WTC11 (cell line): ENCODE measurements around the gene PCYOX1L. TPM values are rescaled to one million over a fixed set of nuclear protein-coding genes. Genes with fewer than 3 reads are reported as not detected.

Experiments
- ATAC-seq: fragments of 200-7000 bp; cut with Tn5 transposase; 2 replicates; pipeline ENCODE4 v1.10.0; 2021; ENCODE audit warnings: mild to moderate bottlenecking, moderate library complexity
- CTCF ChIA-PET: fragments of 300-600 bp; sonication (Branson Sonifier 250); formaldehyde crosslinking; loops from one replicate; lab custom pipeline; 2021; ENCODE audit warnings: antibody characterized with exemption; lab: Charles Lee
- POLR2A ChIA-PET: fragments of 350-600 bp; sonication (Branson Sonifier 250); formaldehyde crosslinking; loops from one replicate; lab custom pipeline; 2021; ENCODE audit warnings: antibody characterized with exemption; lab: Charles Lee
- DNase-seq: peaks from one replicate; pipeline ENCODE4 v3.0.0; 2021; ENCODE audit warnings: low spot score
- H3K27ac Mint-ChIP-seq: 2 replicates; pipeline ENCODE4 v1.8.0; 2021; ENCODE audit warnings: mixed read lengths
- H3K27me3 Mint-ChIP-seq: 2 replicates; pipeline ENCODE4 v1.8.0; 2021; ENCODE audit warnings: low read depth, mild to moderate bottlenecking, moderate library complexity, mixed read lengths
- H3K36me3 Mint-ChIP-seq: 2 replicates; pipeline ENCODE4 v1.8.0; 2021; ENCODE audit warnings: mixed read lengths
- H3K4me1 Mint-ChIP-seq: 2 replicates; pipeline ENCODE4 v1.8.0; 2022; ENCODE audit warnings: mixed read lengths
- H3K4me3 Mint-ChIP-seq: 2 replicates; pipeline ENCODE4 v1.8.0; 2021; ENCODE audit warnings: mild to moderate bottlenecking, moderate library complexity, mixed read lengths
- H3K9me3 Mint-ChIP-seq: 2 replicates; pipeline ENCODE4 v1.8.0; 2021; ENCODE audit warnings: mixed read lengths
- CTCF ChIP-seq: fragments of 200-600 bp; IDR thresholded peaks from 2 replicates; pipeline ENCODE4 v1.8.0; 2022; ENCODE audit warnings: antibody characterized with exemption
- E2F4 ChIP-seq: sonication (generic); formaldehyde crosslinking; IDR thresholded peaks from 2 replicates; pipeline ENCODE4 v1.8.1; 2022; ENCODE audit warnings: low read depth, mild to moderate bottlenecking, moderate library complexity, missing genetic modification reagents, borderline replicate concordance
- EMX1 ChIP-seq: fragments of 250-450 bp; sonication (Bioruptor Pico); IDR thresholded peaks from 2 replicates; pipeline ENCODE4 v1.8.0; 2021; ENCODE audit warnings: mild to moderate bottlenecking
- ESRRA ChIP-seq: sonication (generic); formaldehyde crosslinking; IDR thresholded peaks from 2 replicates; pipeline ENCODE4 v1.8.1; 2022; ENCODE audit warnings: mild to moderate bottlenecking, missing genetic modification reagents, borderline replicate concordance
- FOXJ3 ChIP-seq: sonication (generic); formaldehyde crosslinking; IDR thresholded peaks from 2 replicates; pipeline ENCODE4 v1.9.0; 2021; ENCODE audit warnings: missing genetic modification reagents, mild to moderate bottlenecking, borderline replicate concordance
- GABPB1 ChIP-seq: sonication (generic); formaldehyde crosslinking; IDR thresholded peaks from 2 replicates; pipeline ENCODE4 v1.8.1; 2023; ENCODE audit warnings: mild to moderate bottlenecking, missing genetic modification reagents
- GRHL2 ChIP-seq: fragments of 250-450 bp; sonication (Bioruptor Pico); IDR thresholded peaks from 2 replicates; pipeline ENCODE4 v1.8.0; 2022; ENCODE audit warnings: mild to moderate bottlenecking, moderate library complexity; ENCODE audit not compliant: insufficient replicate concordance, severe bottlenecking
- GTF2I ChIP-seq: fragments of 250-450 bp; sonication (Bioruptor Pico); conservative IDR thresholded peaks from 2 replicates; pipeline ENCODE4 v1.4.0; 2021; ENCODE audit warnings: mild to moderate bottlenecking
- HMGA2 ChIP-seq: fragments of 250-450 bp; sonication (Bioruptor Pico); IDR thresholded peaks from 2 replicates; pipeline ENCODE4 v1.4.0; 2021; ENCODE audit warnings: mild to moderate bottlenecking, moderate library complexity
- NFYB ChIP-seq: sonication (generic); formaldehyde crosslinking; conservative IDR thresholded peaks from 2 replicates; pipeline ENCODE4 v1.8.0; 2022; ENCODE audit warnings: low read depth, missing genetic modification reagents
- NR1H2 ChIP-seq: sonication (generic); formaldehyde crosslinking; IDR thresholded peaks from 2 replicates; pipeline ENCODE4 v1.9.0; 2021; ENCODE audit warnings: mild to moderate bottlenecking, moderate library complexity, missing genetic modification reagents
- NR3C1 ChIP-seq: sonication (generic); formaldehyde crosslinking; conservative IDR thresholded peaks from 2 replicates; pipeline ENCODE4 v1.8.1; 2023; ENCODE audit warnings: low read depth, mild to moderate bottlenecking, missing genetic modification reagents
- PRRX2 ChIP-seq: fragments of 250-450 bp; sonication (Bioruptor Pico); IDR thresholded peaks from 2 replicates; pipeline ENCODE4 v1.8.0; 2021; ENCODE audit warnings: mild to moderate bottlenecking
- SP1 ChIP-seq: sonication (generic); formaldehyde crosslinking; conservative IDR thresholded peaks from 2 replicates; pipeline ENCODE4 v1.8.1; 2022; ENCODE audit warnings: missing genetic modification reagents
- TEAD1 ChIP-seq: sonication (generic); formaldehyde crosslinking; IDR thresholded peaks from 2 replicates; pipeline ENCODE4 v1.8.0; 2022; ENCODE audit warnings: mild to moderate bottlenecking, missing genetic modification reagents
- TP53 ChIP-seq: sonication (generic); formaldehyde crosslinking; IDR thresholded peaks from 2 replicates; pipeline ENCODE4 v1.8.1; 2023; ENCODE audit warnings: mild to moderate bottlenecking, missing genetic modification reagents
- ZNF232 ChIP-seq: sonication (generic); formaldehyde crosslinking; IDR thresholded peaks from 2 replicates; pipeline ENCODE4 v1.8.0; 2022; ENCODE audit warnings: mild to moderate bottlenecking, missing genetic modification reagents
- ZNF317 ChIP-seq: sonication (generic); formaldehyde crosslinking; IDR thresholded peaks from 2 replicates; pipeline ENCODE4 v1.8.1; 2023; ENCODE audit warnings: low read depth, mild to moderate bottlenecking, moderate library complexity, missing genetic modification reagents, borderline replicate concordance
- ZNF671 ChIP-seq: fragments of 250-450 bp; sonication (Bioruptor Pico); IDR thresholded peaks from 2 replicates; pipeline ENCODE4 v1.8.0; 2021; ENCODE audit warnings: mild to moderate bottlenecking
- total RNA-seq: library from RNA; stranded (reverse); gene quantifications from 3 replicates; pipeline ENCODE4 v1.2.3, GENCODE V29; 2021
- TF ChIP-seq, protein P1 (sequence below): fragments of 250-450 bp; sonication (Bioruptor Pico); IDR thresholded peaks from 2 replicates; pipeline ENCODE4 v2.1.2; 2022; ENCODE audit warnings: mild to moderate bottlenecking, moderate library complexity
- TF ChIP-seq, protein P2 (sequence below): sonication (generic); formaldehyde crosslinking; IDR thresholded peaks from 2 replicates; pipeline ENCODE4 v1.8.1; 2023; ENCODE audit warnings: mild to moderate bottlenecking, missing genetic modification reagents, moderate library complexity
- TF ChIP-seq, protein P3 (sequence below): fragments of 250-450 bp; sonication (Bioruptor Pico); IDR thresholded peaks from 2 replicates; pipeline ENCODE4 v1.8.0; 2021; ENCODE audit warnings: mild to moderate bottlenecking
- TF ChIP-seq, protein P4 (sequence below): fragments of 250-450 bp; sonication (Bioruptor Pico); conservative IDR thresholded peaks from 2 replicates; pipeline ENCODE4 v1.9.0; 2021; ENCODE audit warnings: mild to moderate bottlenecking
- TF ChIP-seq, protein P5 (sequence below): fragments of 250-450 bp; sonication (Bioruptor Pico); IDR thresholded peaks from 2 replicates; pipeline ENCODE4 v1.9.0; 2021; ENCODE audit warnings: mild to moderate bottlenecking

Gene PCYOX1L
- total RNA-seq, 1 experiment from 2014 or later, result 8.1 TPM

- TF ChIP-seq E2F4 (CRISPR knock-in tag), result no peak
- TF ChIP-seq SP1 (CRISPR knock-in tag), result no peak
- no peak for TF ChIP-seq GTF2I (CRISPR knock-in tag)
- TF ChIP-seq NR3C1 (CRISPR knock-in tag), result no peak
- TF ChIP-seq ZNF232 (CRISPR knock-in tag), result no peak
- TF ChIP-seq HMGA2, result no peak
- TF ChIP-seq NFYB (CRISPR knock-in tag), result no peak
- no peak for TF ChIP-seq EMX1 (CRISPR knock-in tag)
- TF ChIP-seq GRHL2 (CRISPR knock-in tag), result no peak
- no peak for TF ChIP-seq GABPB1
- TF ChIP-seq ESRRA (CRISPR knock-in tag), result no peak
- TF ChIP-seq, all 79 proteins: peak for 0
Measured at GRCh38 chr5:149367972-149368645, 10.3 kb downstream of the PCYOX1L start (continued).

DNA sequence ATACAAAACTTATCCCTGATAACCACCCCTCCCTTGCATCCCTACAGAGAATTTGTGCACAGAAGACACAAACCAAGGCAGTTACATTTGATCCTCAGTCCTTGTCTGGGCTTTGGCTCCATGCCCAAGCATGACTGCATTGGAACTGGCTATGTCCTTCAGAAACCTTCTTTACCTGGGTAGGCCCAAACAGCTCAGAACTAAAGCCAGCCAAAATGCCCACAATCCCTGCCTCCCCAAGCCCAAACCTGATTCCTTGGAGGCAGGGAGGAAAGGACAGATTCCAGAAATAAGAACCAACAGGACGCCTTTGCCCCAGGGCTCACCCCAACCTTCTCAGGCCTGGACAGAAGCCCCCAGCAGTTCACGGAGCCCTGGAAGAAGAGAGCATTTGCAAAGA lies 13.0 kb downstream of the PCYOX1L start:
- ATAC-seq, result no peak
- no peaks in the 10 kb centered on the region; the same call in 1 of the 2 replicates for H3K36me3 Mint-ChIP-seq
- H3K4me3 Mint-ChIP-seq, result no peak overlapping the region
- DNase-seq, result no peak
- H3K27me3 Mint-ChIP-seq, result no peaks in the 10 kb centered on the region
- ChIA-PET CTCF (interaction anchor here (0.7 to 8.6 kb wide), 22 partner anchors 8 to 590 kb away, joined by 3 to 146 read pairs (median 5); partner anchors contain the start of genes IL17B, PCYOX1L and SLC26A2), POLR2A (no interaction called here)
- H3K9me3 Mint-ChIP-seq, result no peaks in the 10 kb centered on the region
- H3K4me1 Mint-ChIP-seq, result peaks cover 15% of the 10 kb centered on the region
- H3K27ac Mint-ChIP-seq, result no peak overlapping the region
- TF ChIP-seq, protein P1, sequence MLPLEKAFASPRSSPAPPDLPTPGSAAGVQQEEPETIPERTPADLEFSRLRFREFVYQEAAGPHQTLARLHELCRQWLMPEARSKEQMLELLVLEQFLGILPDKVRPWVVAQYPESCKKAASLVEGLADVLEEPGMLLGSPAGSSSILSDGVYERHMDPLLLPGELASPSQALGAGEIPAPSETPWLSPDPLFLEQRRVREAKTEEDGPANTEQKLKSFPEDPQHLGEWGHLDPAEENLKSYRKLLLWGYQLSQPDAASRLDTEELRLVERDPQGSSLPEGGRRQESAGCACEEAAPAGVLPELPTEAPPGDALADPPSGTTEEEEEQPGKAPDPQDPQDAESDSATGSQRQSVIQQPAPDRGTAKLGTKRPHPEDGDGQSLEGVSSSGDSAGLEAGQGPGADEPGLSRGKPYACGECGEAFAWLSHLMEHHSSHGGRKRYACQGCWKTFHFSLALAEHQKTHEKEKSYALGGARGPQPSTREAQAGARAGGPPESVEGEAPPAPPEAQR (CRISPR knock-in tag), result no peak
- no peak for TF ChIP-seq TP53 (CRISPR knock-in tag)
- TF ChIP-seq CTCF, result no peak
- TF ChIP-seq, protein P2, sequence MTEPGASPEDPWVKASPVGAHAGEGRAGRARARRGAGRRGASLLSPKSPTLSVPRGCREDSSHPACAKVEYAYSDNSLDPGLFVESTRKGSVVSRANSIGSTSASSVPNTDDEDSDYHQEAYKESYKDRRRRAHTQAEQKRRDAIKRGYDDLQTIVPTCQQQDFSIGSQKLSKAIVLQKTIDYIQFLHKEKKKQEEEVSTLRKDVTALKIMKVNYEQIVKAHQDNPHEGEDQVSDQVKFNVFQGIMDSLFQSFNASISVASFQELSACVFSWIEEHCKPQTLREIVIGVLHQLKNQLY, result no peak
- TF ChIP-seq NR1H2, result no peak
- TF ChIP-seq ZNF317 (CRISPR knock-in tag), result no peak
- no peak for TF ChIP-seq ZNF671 (CRISPR knock-in tag)
- no peak for TF ChIP-seq FOXJ3 (CRISPR knock-in tag)
- no peak for TF ChIP-seq PRRX2 (CRISPR knock-in tag)
- TF ChIP-seq, protein P3, sequence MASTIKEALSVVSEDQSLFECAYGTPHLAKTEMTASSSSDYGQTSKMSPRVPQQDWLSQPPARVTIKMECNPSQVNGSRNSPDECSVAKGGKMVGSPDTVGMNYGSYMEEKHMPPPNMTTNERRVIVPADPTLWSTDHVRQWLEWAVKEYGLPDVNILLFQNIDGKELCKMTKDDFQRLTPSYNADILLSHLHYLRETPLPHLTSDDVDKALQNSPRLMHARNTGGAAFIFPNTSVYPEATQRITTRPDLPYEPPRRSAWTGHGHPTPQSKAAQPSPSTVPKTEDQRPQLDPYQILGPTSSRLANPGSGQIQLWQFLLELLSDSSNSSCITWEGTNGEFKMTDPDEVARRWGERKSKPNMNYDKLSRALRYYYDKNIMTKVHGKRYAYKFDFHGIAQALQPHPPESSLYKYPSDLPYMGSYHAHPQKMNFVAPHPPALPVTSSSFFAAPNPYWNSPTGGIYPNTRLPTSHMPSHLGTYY (CRISPR knock-in tag), result no peak
- TF ChIP-seq TEAD1 (CRISPR knock-in tag), result no peak
- TF ChIP-seq, protein P4, sequence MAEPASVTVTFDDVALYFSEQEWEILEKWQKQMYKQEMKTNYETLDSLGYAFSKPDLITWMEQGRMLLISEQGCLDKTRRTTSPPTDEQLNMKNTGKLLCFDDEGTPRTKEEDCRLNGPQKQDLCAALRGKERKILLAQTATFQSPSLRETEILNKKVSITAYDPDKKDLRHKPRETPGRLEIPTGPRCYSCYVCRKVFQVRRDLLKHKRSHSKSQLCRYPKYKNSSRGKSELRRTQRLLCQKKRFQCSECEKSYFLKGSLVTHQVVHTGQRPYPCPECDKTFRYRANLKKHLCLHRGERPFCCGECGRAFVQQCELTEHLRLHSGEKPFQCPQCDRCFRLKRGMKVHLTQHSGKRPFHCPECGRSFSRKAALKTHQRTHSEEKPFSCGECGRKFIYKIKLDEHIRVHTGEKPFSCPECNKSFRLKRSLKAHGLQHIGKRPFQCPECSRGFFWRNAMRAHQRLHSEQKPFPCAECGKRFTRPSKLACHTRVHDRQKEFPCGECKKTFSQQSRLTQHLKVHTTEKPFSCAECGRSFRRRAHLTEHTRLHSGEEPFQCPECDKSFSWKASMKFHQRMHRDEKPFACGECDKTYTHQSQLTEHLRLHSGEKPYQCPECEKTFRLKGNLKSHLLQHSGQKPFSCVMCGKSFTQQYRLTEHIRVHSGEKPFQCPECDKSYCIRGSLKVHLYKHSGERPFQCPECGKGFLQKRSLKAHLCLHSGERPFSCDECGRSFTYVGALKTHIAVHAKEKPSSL, result no peak
- TF ChIP-seq, protein P5, sequence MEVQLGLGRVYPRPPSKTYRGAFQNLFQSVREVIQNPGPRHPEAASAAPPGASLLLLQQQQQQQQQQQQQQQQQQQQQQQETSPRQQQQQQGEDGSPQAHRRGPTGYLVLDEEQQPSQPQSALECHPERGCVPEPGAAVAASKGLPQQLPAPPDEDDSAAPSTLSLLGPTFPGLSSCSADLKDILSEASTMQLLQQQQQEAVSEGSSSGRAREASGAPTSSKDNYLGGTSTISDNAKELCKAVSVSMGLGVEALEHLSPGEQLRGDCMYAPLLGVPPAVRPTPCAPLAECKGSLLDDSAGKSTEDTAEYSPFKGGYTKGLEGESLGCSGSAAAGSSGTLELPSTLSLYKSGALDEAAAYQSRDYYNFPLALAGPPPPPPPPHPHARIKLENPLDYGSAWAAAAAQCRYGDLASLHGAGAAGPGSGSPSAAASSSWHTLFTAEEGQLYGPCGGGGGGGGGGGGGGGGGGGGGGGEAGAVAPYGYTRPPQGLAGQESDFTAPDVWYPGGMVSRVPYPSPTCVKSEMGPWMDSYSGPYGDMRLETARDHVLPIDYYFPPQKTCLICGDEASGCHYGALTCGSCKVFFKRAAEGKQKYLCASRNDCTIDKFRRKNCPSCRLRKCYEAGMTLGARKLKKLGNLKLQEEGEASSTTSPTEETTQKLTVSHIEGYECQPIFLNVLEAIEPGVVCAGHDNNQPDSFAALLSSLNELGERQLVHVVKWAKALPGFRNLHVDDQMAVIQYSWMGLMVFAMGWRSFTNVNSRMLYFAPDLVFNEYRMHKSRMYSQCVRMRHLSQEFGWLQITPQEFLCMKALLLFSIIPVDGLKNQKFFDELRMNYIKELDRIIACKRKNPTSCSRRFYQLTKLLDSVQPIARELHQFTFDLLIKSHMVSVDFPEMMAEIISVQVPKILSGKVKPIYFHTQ (CRISPR knock-in tag), result no peak
